ENCODE results near the gene TRAF3IP1. TPM values are rescaled to one million over a fixed set of nuclear protein-coding genes. Genes with fewer than 3 reads are reported as not detected.
A peak's percentile ranks its signal among the peaks of the same experiment; 100 is the strongest.

The TRAF3IP1 gene
- total and polyA plus RNA-seq, 2 of the 13 experiments (the other 11 are each of a cell fraction or from before 2014, with no cell fraction given): 4.1 to 12.9 TPM

- TF ChIP-seq ARID4A (CRISPR knock-in tag; IDR thresholded peaks at IDR 0.05; ENCODE audit: borderline replicate concordance) (peak; percentile 51; the same call in 1 of the 2 replicates), ZBTB33 (CRISPR knock-in tag; IDR thresholded peaks at IDR 0.05) (peak; percentile 92), FOXO4 (CRISPR knock-in tag; conservative IDR thresholded peaks at IDR 0.05) (no peak), ZNF264 (CRISPR knock-in tag; IDR thresholded peaks at IDR 0.05) (0 out of 2 replicates have a peak, but pooled peaks have one; percentile 47), DRAP1 (CRISPR knock-in tag; IDR thresholded peaks at IDR 0.05) (peak; percentile 68; the same call in 1 of the 2 replicates), ZBTB4 (CRISPR knock-in tag; IDR thresholded peaks at IDR 0.05; ENCODE audit: borderline replicate concordance) (peak; percentile 100; the same call in 1 of the 2 replicates), SALL1 (CRISPR knock-in tag; IDR thresholded peaks at IDR 0.05) (peak; percentile 66), ZNF646 (CRISPR knock-in tag; IDR thresholded peaks at IDR 0.05) (no peak)
Measured at GRCh38 chr2:238403632-238404405, 83.5 kb downstream of the TRAF3IP1 start (continued).
